Adrenal gland (tissue), 5 donors: ENCODE measurements around the gene IFNA16.
"Not testable (repeated sequence)": the region's sequence is repeated elsewhere in the genome, so short reads cannot be mapped to it uniquely, and the experiment has no call there.

ENCODE experiments used
- POLR2A ChIP-seq, 2 donors: fragments of 450-650 bp; IDR thresholded peaks; one replicate each; pipeline ENCODE4 v1.6.1; 2017; ENCODE audit warnings: antibody characterized with exemption in 2 of 2, mild to moderate bottlenecking in 2 of 2, moderate library complexity in 1 of 2
- TF ChIP-seq, protein P1 (sequence below), 6 experiments: fragments of 450-650 bp in 4 of 6; fragments of 200-600 bp in 2 of 6; sonication (generic) in 1 of 6; IDR thresholded peaks; 1 replicate in 5 of 6; 2 replicates in 1 of 6; pipeline versions ENCODE4 v1.5.1 to v1.8.0; 2016 to 2021; ENCODE audit warnings: antibody characterized with exemption in 6 of 6, mild to moderate bottlenecking in 2 of 6, moderate library complexity in 1 of 6
- donor health status: DM: no; HTN: no; CAD: no.

DNA sequence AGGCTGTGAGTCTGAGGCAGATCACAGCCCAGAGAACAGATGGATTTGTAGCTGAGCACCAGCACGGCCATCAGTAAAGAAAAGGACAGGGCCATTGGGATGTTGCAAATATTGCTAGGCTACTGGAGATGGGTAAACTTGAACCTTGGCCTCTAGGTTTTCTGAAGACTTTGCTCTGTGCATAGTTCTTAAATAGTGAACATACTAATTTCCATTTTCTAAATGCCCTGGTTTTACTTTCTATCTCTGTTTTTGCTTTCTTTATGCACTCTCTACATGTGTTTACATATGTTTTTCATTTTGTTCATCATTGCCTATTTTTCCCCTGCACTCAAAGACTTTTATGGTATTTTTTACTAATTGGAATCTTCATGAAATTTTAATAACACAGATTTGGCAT is at the start of gene IFNA16:
- TF ChIP-seq, protein P1, sequence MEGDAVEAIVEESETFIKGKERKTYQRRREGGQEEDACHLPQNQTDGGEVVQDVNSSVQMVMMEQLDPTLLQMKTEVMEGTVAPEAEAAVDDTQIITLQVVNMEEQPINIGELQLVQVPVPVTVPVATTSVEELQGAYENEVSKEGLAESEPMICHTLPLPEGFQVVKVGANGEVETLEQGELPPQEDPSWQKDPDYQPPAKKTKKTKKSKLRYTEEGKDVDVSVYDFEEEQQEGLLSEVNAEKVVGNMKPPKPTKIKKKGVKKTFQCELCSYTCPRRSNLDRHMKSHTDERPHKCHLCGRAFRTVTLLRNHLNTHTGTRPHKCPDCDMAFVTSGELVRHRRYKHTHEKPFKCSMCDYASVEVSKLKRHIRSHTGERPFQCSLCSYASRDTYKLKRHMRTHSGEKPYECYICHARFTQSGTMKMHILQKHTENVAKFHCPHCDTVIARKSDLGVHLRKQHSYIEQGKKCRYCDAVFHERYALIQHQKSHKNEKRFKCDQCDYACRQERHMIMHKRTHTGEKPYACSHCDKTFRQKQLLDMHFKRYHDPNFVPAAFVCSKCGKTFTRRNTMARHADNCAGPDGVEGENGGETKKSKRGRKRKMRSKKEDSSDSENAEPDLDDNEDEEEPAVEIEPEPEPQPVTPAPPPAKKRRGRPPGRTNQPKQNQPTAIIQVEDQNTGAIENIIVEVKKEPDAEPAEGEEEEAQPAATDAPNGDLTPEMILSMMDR (IDR thresholded peaks at IDR 0.05), result not testable (repeated sequence)
- TF ChIP-seq POLR2A (IDR thresholded peaks at IDR 0.05), result not testable (repeated sequence)
